HEK293 (cell line): Measurements from ENCODE around the gene H2AZ2.
A peak's percentile ranks its signal among the peaks of the same experiment; 100 is the strongest.

Experiments
- GLIS1 ChIP-seq: fragments of 450-650 bp; formaldehyde crosslinking; IDR thresholded peaks from 2 replicates; pipeline ENCODE4 v1.5.1; 2016; ENCODE audit warnings: missing biosample characterization, missing genetic modification characterization
- GLIS2 ChIP-seq: fragments of 450-650 bp; formaldehyde crosslinking; IDR thresholded peaks from 2 replicates; pipeline ENCODE4 v1.5.1; 2016; ENCODE audit warnings: missing biosample characterization, missing genetic modification characterization
- IKZF3 ChIP-seq: fragments of 450-650 bp; IDR thresholded peaks from 2 replicates; pipeline ENCODE4 v1.5.0; 2018; ENCODE audit warnings: missing biosample characterization, mild to moderate bottlenecking, missing genetic modification characterization, moderate library complexity
- MYNN ChIP-seq: fragments of 450-650 bp; formaldehyde crosslinking; IDR thresholded peaks from 2 replicates; pipeline ENCODE4 v1.5.1; 2016; ENCODE audit warnings: missing biosample characterization, missing genetic modification characterization, borderline replicate concordance
- SCRT1 ChIP-seq: fragments of 450-650 bp; formaldehyde crosslinking; IDR thresholded peaks from 2 replicates; pipeline ENCODE4 v1.5.1; 2016; ENCODE audit warnings: missing biosample characterization, missing genetic modification characterization, borderline replicate concordance
- ZBTB48 ChIP-seq: fragments of 450-650 bp; formaldehyde crosslinking; IDR thresholded peaks from 2 replicates; pipeline ENCODE4 v1.5.1; 2016; ENCODE audit warnings: missing biosample characterization, missing genetic modification characterization
- ZBTB8A ChIP-seq: fragments of 450-650 bp; formaldehyde crosslinking; IDR thresholded peaks from 2 replicates; pipeline ENCODE4 v1.5.1; 2016; ENCODE audit warnings: missing biosample characterization, missing genetic modification characterization
- ZNF2 ChIP-seq: fragments of 450-650 bp; formaldehyde crosslinking; IDR thresholded peaks from 2 replicates; pipeline ENCODE4 v1.5.1; 2016; ENCODE audit warnings: missing biosample characterization, missing genetic modification characterization
- ZNF335 ChIP-seq: fragments of 450-650 bp; formaldehyde crosslinking; conservative IDR thresholded peaks from 2 replicates; pipeline ENCODE4 v1.5.1; 2016; ENCODE audit warnings: missing biosample characterization, missing genetic modification characterization
- ZNF391 ChIP-seq: fragments of 450-650 bp; formaldehyde crosslinking; IDR thresholded peaks from 2 replicates; pipeline ENCODE4 v1.5.1; 2016; ENCODE audit warnings: low read depth, missing biosample characterization, missing genetic modification characterization, borderline replicate concordance
- ZNF558 ChIP-seq: fragments of 450-650 bp; formaldehyde crosslinking; IDR thresholded peaks from 2 replicates; pipeline ENCODE4 v1.5.1; 2016; ENCODE audit warnings: missing biosample characterization, missing genetic modification characterization
- ZNF560 ChIP-seq: fragments of 450-650 bp; formaldehyde crosslinking; IDR thresholded peaks from 2 replicates; pipeline ENCODE4 v1.5.1; 2017; ENCODE audit warnings: missing biosample characterization, missing genetic modification characterization, borderline replicate concordance
- ZNF600 ChIP-seq: fragments of 450-650 bp; formaldehyde crosslinking; IDR thresholded peaks from 2 replicates; pipeline ENCODE4 v1.5.1; 2016; ENCODE audit warnings: missing biosample characterization, missing genetic modification characterization
- ZNF654 ChIP-seq: fragments of 450-650 bp; formaldehyde crosslinking; IDR thresholded peaks from 2 replicates; pipeline ENCODE4 v1.5.1; 2016; ENCODE audit warnings: low read depth, missing biosample characterization, missing genetic modification characterization
- ZNF747 ChIP-seq: fragments of 450-650 bp; formaldehyde crosslinking; IDR thresholded peaks from 2 replicates; pipeline ENCODE4 v1.5.1; 2016; ENCODE audit warnings: missing biosample characterization, missing genetic modification characterization
- ZNF843 ChIP-seq: fragments of 450-650 bp; formaldehyde crosslinking; IDR thresholded peaks from 2 replicates; pipeline ENCODE4 v1.5.1; 2016; ENCODE audit warnings: missing biosample characterization, missing genetic modification characterization
- ZSCAN30 ChIP-seq: fragments of 450-650 bp; IDR thresholded peaks from 2 replicates; pipeline ENCODE4 v1.5.1; 2018; ENCODE audit warnings: missing biosample characterization, mild to moderate bottlenecking, missing genetic modification characterization, moderate library complexity
- TF ChIP-seq, protein P1 (sequence below): fragments of 450-650 bp; formaldehyde crosslinking; IDR thresholded peaks from 2 replicates; pipeline ENCODE4 v1.5.1; 2016; ENCODE audit warnings: missing biosample characterization, missing genetic modification characterization
- TF ChIP-seq, protein P2 (sequence below): fragments of 450-650 bp; formaldehyde crosslinking; IDR thresholded peaks from 2 replicates; pipeline ENCODE4 v1.5.0; 2017; ENCODE audit warnings: missing biosample characterization, missing genetic modification characterization, borderline replicate concordance
- TF ChIP-seq, protein P3 (sequence below): fragments of 450-650 bp; formaldehyde crosslinking; IDR thresholded peaks from 2 replicates; pipeline ENCODE4 v1.5.1; 2017; ENCODE audit warnings: missing biosample characterization, missing genetic modification characterization
- TF ChIP-seq, protein P4 (sequence below): fragments of 450-650 bp; formaldehyde crosslinking; IDR thresholded peaks from 2 replicates; pipeline ENCODE4 v1.5.1; 2016; ENCODE audit warnings: missing biosample characterization, missing genetic modification characterization, low read depth
- TF ChIP-seq, protein P5 (sequence below): fragments of 450-650 bp; IDR thresholded peaks from 2 replicates; pipeline ENCODE4 v1.5.1; 2018; ENCODE audit warnings: missing biosample characterization, missing genetic modification characterization
- TF ChIP-seq, protein P6 (sequence below): fragments of 450-650 bp; formaldehyde crosslinking; IDR thresholded peaks from 2 replicates; pipeline ENCODE4 v1.5.1; 2016; ENCODE audit warnings: missing biosample characterization, missing genetic modification characterization
- TF ChIP-seq, protein P7 (sequence below): fragments of 450-650 bp; formaldehyde crosslinking; conservative IDR thresholded peaks from 2 replicates; pipeline ENCODE4 v1.5.1; 2016; ENCODE audit warnings: low read depth, missing biosample characterization, missing genetic modification characterization

Gene H2AZ2

DNA sequence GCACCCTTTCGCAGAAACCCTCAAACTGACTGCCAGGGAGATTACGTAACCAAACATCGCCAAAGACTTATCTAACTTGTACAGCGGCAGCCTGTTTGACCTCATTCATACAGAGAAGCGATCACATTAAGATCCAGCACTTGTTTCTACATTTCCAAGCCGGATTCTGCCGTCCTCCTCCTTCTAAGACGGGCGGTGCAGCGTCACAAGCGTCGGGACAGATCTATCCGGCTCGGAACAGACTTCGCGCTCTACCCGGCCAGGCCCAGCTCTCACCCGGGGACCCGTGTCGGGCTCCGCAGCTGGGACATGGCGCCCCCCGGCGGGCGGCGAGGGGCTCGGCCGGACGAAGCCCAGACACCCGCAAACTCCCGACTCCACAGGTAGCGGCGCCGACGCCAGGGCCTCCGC, 373 bp downstream of the H2AZ2 start (continued):
- TF ChIP-seq, protein P1, sequence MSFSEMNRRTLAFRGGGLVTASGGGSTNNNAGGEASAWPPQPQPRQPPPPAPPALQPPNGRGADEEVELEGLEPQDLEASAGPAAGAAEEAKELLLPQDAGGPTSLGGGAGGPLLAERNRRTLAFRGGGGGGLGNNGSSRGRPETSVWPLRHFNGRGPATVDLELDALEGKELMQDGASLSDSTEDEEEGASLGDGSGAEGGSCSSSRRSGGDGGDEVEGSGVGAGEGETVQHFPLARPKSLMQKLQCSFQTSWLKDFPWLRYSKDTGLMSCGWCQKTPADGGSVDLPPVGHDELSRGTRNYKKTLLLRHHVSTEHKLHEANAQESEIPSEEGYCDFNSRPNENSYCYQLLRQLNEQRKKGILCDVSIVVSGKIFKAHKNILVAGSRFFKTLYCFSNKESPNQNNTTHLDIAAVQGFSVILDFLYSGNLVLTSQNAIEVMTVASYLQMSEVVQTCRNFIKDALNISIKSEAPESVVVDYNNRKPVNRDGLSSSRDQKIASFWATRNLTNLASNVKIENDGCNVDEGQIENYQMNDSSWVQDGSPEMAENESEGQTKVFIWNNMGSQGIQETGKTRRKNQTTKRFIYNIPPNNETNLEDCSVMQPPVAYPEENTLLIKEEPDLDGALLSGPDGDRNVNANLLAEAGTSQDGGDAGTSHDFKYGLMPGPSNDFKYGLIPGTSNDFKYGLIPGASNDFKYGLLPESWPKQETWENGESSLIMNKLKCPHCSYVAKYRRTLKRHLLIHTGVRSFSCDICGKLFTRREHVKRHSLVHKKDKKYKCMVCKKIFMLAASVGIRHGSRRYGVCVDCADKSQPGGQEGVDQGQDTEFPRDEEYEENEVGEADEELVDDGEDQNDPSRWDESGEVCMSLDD (tag by site-specific recombination): 0 out of 2 replicates have a peak, but pooled peaks have one; percentile 51
- peak; percentile 69; the same call in 1 of the 2 replicates for TF ChIP-seq IKZF3 (tag by site-specific recombination)
- TF ChIP-seq, protein P2, sequence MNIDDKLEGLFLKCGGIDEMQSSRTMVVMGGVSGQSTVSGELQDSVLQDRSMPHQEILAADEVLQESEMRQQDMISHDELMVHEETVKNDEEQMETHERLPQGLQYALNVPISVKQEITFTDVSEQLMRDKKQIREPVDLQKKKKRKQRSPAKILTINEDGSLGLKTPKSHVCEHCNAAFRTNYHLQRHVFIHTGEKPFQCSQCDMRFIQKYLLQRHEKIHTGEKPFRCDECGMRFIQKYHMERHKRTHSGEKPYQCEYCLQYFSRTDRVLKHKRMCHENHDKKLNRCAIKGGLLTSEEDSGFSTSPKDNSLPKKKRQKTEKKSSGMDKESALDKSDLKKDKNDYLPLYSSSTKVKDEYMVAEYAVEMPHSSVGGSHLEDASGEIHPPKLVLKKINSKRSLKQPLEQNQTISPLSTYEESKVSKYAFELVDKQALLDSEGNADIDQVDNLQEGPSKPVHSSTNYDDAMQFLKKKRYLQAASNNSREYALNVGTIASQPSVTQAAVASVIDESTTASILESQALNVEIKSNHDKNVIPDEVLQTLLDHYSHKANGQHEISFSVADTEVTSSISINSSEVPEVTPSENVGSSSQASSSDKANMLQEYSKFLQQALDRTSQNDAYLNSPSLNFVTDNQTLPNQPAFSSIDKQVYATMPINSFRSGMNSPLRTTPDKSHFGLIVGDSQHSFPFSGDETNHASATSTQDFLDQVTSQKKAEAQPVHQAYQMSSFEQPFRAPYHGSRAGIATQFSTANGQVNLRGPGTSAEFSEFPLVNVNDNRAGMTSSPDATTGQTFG (tag by site-specific recombination): no peak
- TF ChIP-seq ZNF560 (tag by site-specific recombination): no peak
- TF ChIP-seq ZNF600 (tag by site-specific recombination): peak; percentile 93
- TF ChIP-seq ZNF747 (tag by site-specific recombination): no peak
- TF ChIP-seq ZNF335: peak; percentile 62
- peak; percentile 68 for TF ChIP-seq ZNF2 (tag by site-specific recombination)
- TF ChIP-seq GLIS2 (tag by site-specific recombination): peak; percentile 49; the same call in 1 of the 2 replicates
- TF ChIP-seq, protein P3, sequence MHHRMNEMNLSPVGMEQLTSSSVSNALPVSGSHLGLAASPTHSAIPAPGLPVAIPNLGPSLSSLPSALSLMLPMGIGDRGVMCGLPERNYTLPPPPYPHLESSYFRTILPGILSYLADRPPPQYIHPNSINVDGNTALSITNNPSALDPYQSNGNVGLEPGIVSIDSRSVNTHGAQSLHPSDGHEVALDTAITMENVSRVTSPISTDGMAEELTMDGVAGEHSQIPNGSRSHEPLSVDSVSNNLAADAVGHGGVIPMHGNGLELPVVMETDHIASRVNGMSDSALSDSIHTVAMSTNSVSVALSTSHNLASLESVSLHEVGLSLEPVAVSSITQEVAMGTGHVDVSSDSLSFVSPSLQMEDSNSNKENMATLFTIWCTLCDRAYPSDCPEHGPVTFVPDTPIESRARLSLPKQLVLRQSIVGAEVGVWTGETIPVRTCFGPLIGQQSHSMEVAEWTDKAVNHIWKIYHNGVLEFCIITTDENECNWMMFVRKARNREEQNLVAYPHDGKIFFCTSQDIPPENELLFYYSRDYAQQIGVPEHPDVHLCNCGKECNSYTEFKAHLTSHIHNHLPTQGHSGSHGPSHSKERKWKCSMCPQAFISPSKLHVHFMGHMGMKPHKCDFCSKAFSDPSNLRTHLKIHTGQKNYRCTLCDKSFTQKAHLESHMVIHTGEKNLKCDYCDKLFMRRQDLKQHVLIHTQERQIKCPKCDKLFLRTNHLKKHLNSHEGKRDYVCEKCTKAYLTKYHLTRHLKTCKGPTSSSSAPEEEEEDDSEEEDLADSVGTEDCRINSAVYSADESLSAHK: peak; percentile 68; the same call in 1 of the 2 replicates
- TF ChIP-seq ZNF843: peak; percentile 60; the same call in 1 of the 2 replicates
- peak; percentile 71 for TF ChIP-seq SCRT1 (tag by site-specific recombination)
- peak; percentile 51 for TF ChIP-seq ZNF654 (tag by site-specific recombination)
- TF ChIP-seq, protein P4, sequence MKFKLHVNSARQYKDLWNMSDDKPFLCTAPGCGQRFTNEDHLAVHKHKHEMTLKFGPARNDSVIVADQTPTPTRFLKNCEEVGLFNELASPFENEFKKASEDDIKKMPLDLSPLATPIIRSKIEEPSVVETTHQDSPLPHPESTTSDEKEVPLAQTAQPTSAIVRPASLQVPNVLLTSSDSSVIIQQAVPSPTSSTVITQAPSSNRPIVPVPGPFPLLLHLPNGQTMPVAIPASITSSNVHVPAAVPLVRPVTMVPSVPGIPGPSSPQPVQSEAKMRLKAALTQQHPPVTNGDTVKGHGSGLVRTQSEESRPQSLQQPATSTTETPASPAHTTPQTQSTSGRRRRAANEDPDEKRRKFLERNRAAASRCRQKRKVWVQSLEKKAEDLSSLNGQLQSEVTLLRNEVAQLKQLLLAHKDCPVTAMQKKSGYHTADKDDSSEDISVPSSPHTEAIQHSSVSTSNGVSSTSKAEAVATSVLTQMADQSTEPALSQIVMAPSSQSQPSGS (tag by site-specific recombination): peak; percentile 96
- TF ChIP-seq, protein P5, sequence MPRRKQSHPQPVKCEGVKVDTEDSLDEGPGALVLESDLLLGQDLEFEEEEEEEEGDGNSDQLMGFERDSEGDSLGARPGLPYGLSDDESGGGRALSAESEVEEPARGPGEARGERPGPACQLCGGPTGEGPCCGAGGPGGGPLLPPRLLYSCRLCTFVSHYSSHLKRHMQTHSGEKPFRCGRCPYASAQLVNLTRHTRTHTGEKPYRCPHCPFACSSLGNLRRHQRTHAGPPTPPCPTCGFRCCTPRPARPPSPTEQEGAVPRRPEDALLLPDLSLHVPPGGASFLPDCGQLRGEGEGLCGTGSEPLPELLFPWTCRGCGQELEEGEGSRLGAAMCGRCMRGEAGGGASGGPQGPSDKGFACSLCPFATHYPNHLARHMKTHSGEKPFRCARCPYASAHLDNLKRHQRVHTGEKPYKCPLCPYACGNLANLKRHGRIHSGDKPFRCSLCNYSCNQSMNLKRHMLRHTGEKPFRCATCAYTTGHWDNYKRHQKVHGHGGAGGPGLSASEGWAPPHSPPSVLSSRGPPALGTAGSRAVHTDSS (tag by site-specific recombination): no peak
- peak; percentile 95 for TF ChIP-seq ZBTB8A (tag by site-specific recombination)
- TF ChIP-seq, protein P6, sequence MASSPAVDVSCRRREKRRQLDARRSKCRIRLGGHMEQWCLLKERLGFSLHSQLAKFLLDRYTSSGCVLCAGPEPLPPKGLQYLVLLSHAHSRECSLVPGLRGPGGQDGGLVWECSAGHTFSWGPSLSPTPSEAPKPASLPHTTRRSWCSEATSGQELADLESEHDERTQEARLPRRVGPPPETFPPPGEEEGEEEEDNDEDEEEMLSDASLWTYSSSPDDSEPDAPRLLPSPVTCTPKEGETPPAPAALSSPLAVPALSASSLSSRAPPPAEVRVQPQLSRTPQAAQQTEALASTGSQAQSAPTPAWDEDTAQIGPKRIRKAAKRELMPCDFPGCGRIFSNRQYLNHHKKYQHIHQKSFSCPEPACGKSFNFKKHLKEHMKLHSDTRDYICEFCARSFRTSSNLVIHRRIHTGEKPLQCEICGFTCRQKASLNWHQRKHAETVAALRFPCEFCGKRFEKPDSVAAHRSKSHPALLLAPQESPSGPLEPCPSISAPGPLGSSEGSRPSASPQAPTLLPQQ (tag by site-specific recombination): peak; percentile 62
- TF ChIP-seq ZBTB48: peak; percentile 48
- peak; percentile 77; the same call in 1 of the 2 replicates for TF ChIP-seq ZNF391 (tag by site-specific recombination)
- peak; percentile 78 for TF ChIP-seq ZSCAN30 (tag by site-specific recombination)
- TF ChIP-seq ZNF558 (tag by site-specific recombination): peak; percentile 32; the same call in 1 of the 2 replicates
- TF ChIP-seq MYNN: no peak
- TF ChIP-seq GLIS1 (tag by site-specific recombination): peak; percentile 57
- TF ChIP-seq, protein P7, sequence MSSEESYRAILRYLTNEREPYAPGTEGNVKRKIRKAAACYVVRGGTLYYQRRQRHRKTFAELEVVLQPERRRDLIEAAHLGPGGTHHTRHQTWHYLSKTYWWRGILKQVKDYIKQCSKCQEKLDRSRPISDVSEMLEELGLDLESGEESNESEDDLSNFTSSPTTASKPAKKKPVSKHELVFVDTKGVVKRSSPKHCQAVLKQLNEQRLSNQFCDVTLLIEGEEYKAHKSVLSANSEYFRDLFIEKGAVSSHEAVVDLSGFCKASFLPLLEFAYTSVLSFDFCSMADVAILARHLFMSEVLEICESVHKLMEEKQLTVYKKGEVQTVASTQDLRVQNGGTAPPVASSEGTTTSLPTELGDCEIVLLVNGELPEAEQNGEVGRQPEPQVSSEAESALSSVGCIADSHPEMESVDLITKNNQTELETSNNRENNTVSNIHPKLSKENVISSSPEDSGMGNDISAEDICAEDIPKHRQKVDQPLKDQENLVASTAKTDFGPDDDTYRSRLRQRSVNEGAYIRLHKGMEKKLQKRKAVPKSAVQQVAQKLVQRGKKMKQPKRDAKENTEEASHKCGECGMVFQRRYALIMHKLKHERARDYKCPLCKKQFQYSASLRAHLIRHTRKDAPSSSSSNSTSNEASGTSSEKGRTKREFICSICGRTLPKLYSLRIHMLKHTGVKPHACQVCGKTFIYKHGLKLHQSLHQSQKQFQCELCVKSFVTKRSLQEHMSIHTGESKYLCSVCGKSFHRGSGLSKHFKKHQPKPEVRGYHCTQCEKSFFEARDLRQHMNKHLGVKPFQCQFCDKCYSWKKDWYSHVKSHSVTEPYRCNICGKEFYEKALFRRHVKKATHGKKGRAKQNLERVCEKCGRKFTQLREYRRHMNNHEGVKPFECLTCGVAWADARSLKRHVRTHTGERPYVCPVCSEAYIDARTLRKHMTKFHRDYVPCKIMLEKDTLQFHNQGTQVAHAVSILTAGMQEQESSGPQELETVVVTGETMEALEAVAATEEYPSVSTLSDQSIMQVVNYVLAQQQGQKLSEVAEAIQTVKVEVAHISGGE (tag by site-specific recombination): peak; percentile 32; the same call in 1 of the 2 replicates
